ENCODE results near the gene CCBE1. TPM values are rescaled to one million over a fixed set of nuclear protein-coding genes. Genes with fewer than 3 reads are reported as not detected.

CCBE1 gene
- total and polyA plus RNA-seq, 2 donors = 0.33 to 0.62 TPM

- H3K27me3 ChIP-seq (ENCODE audit: control insufficient read depth in 2 of 2, insufficient read depth in 1 of 2, low read length in 1 of 2) = no peaks in the 10 kb centered on the region
Observed at GRCh38 chr18:59735269-59735860, 38.1 kb upstream of the CCBE1 start.

GRCh38 chr18:59733421-59733820 lies 36.2 kb upstream of the CCBE1 start:
- Histone ChIP-seq H3K27me3 (ENCODE audit: control insufficient read depth in 2 of 2, insufficient read depth in 1 of 2, low read length in 1 of 2) (no peaks in the 10 kb centered on the region), H3K9me3 (ENCODE audit: control insufficient read depth in 2 of 2, insufficient read depth in 1 of 2, low read length in 1 of 2) (no peaks in the 10 kb centered on the region), H3K4me3 (ENCODE audit: low read length in 2 of 2) (no peak overlapping the region), H3K27ac (ENCODE audit: low read depth in 1 of 2, low read length in 1 of 2) (no peak overlapping the region), H3K4me1 (ENCODE audit: control insufficient read depth in 2 of 2, insufficient read depth in 2 of 2, low read length in 2 of 2) (no peaks in the 10 kb centered on the region), H3K36me3 (ENCODE audit: control insufficient read depth in 2 of 2, insufficient read depth in 2 of 2, low read length in 1 of 2) (no peaks in the 10 kb centered on the region)
- 87% methylated on average over 1 of the region's 1 CpG for WGBS
- DNase-seq (ENCODE audit: low read depth in 6 of 9, low spot score in 9 of 9) = no peak

More at GRCh38 chr18:59735269-59735860, 38.1 kb upstream of the CCBE1 start:
- no peaks in the 10 kb centered on the region for H3K9me3 ChIP-seq (ENCODE audit: control insufficient read depth in 2 of 2, insufficient read depth in 1 of 2, low read length in 1 of 2)
- 94% methylated on average over 2 of the region's 2 CpGs for WGBS
- no peaks in the 10 kb centered on the region for H3K36me3 ChIP-seq (ENCODE audit: control insufficient read depth in 2 of 2, insufficient read depth in 2 of 2, low read length in 1 of 2)
- H3K27ac ChIP-seq (ENCODE audit: low read depth in 1 of 2, low read length in 1 of 2) = no peak overlapping the region
- DNase-seq (ENCODE audit: low read depth in 6 of 9, low spot score in 9 of 9) = no peak
- H3K4me3 ChIP-seq (ENCODE audit: low read length in 2 of 2) = no peak overlapping the region
- no peaks in the 10 kb centered on the region for H3K4me1 ChIP-seq (ENCODE audit: control insufficient read depth in 2 of 2, insufficient read depth in 2 of 2, low read length in 2 of 2)

- 8% methylated on average over 1 of the region's 1 CpG for WGBS
- Histone ChIP-seq H3K36me3 (ENCODE audit: control insufficient read depth in 2 of 2, insufficient read depth in 2 of 2, low read length in 1 of 2) (no peaks in the 10 kb centered on the region), H3K27ac (ENCODE audit: low read depth in 1 of 2, low read length in 1 of 2) (no peak overlapping the region), H3K9me3 (ENCODE audit: control insufficient read depth in 2 of 2, insufficient read depth in 1 of 2, low read length in 1 of 2) (no peaks in the 10 kb centered on the region), H3K27me3 (ENCODE audit: control insufficient read depth in 2 of 2, insufficient read depth in 1 of 2, low read length in 1 of 2) (no peaks in the 10 kb centered on the region), H3K4me1 (ENCODE audit: control insufficient read depth in 2 of 2, insufficient read depth in 2 of 2, low read length in 2 of 2) (no peaks in the 10 kb centered on the region), H3K4me3 (ENCODE audit: low read length in 2 of 2) (no peak overlapping the region)
- DNase-seq (ENCODE audit: low read depth in 6 of 9, low spot score in 9 of 9) = no peak
Observed at GRCh38 chr18:59730896-59731295, 33.7 kb upstream of the CCBE1 start.

GRCh38 chr18:59729781-59730180 lies 32.6 kb upstream of the CCBE1 start:
- Histone ChIP-seq H3K27me3 (ENCODE audit: control insufficient read depth in 2 of 2, insufficient read depth in 1 of 2, low read length in 1 of 2) (no peaks in the 10 kb centered on the region), H3K4me3 (ENCODE audit: low read length in 2 of 2) (no peak overlapping the region), H3K27ac (ENCODE audit: low read depth in 1 of 2, low read length in 1 of 2) (no peak overlapping the region), H3K4me1 (ENCODE audit: control insufficient read depth in 2 of 2, insufficient read depth in 2 of 2, low read length in 2 of 2) (no peaks in the 10 kb centered on the region), H3K36me3 (ENCODE audit: control insufficient read depth in 2 of 2, insufficient read depth in 2 of 2, low read length in 1 of 2) (no peaks in the 10 kb centered on the region), H3K9me3 (ENCODE audit: control insufficient read depth in 2 of 2, insufficient read depth in 1 of 2, low read length in 1 of 2) (no peaks in the 10 kb centered on the region)
- WGBS = 99% methylated on average over 3 of the region's 3 CpGs
- DNase-seq (ENCODE audit: low read depth in 6 of 9, low spot score in 9 of 9) = no peak

- Histone ChIP-seq H3K4me3 (ENCODE audit: low read length in 2 of 2) (no peak overlapping the region), H3K27me3 (ENCODE audit: control insufficient read depth in 2 of 2, insufficient read depth in 1 of 2, low read length in 1 of 2) (no peaks in the 10 kb centered on the region), H3K27ac (ENCODE audit: low read depth in 1 of 2, low read length in 1 of 2) (no peak overlapping the region), H3K4me1 (ENCODE audit: control insufficient read depth in 2 of 2, insufficient read depth in 2 of 2, low read length in 2 of 2) (no peaks in the 10 kb centered on the region), H3K9me3 (ENCODE audit: control insufficient read depth in 2 of 2, insufficient read depth in 1 of 2, low read length in 1 of 2) (no peaks in the 10 kb centered on the region), H3K36me3 (ENCODE audit: control insufficient read depth in 2 of 2, insufficient read depth in 2 of 2, low read length in 1 of 2) (no peaks in the 10 kb centered on the region)
- WGBS = 93% methylated on average over 5 of the region's 5 CpGs
- DNase-seq (ENCODE audit: low read depth in 6 of 9, low spot score in 9 of 9) = no peak
Observed at GRCh38 chr18:59728816-59729215, 31.6 kb upstream of the CCBE1 start.

GRCh38 chr18:59725142-59725541 lies 27.9 kb upstream of the CCBE1 start:
- Histone ChIP-seq H3K27me3 (ENCODE audit: control insufficient read depth in 2 of 2, insufficient read depth in 1 of 2, low read length in 1 of 2) (no peaks in the 10 kb centered on the region), H3K4me1 (ENCODE audit: control insufficient read depth in 2 of 2, insufficient read depth in 2 of 2, low read length in 2 of 2) (no peaks in the 10 kb centered on the region), H3K4me3 (ENCODE audit: low read length in 2 of 2) (no peak overlapping the region), H3K9me3 (ENCODE audit: control insufficient read depth in 2 of 2, insufficient read depth in 1 of 2, low read length in 1 of 2) (no peaks in the 10 kb centered on the region), H3K36me3 (ENCODE audit: control insufficient read depth in 2 of 2, insufficient read depth in 2 of 2, low read length in 1 of 2) (no peaks in the 10 kb centered on the region), H3K27ac (ENCODE audit: low read depth in 1 of 2, low read length in 1 of 2) (no peak overlapping the region)
- DNase-seq (ENCODE audit: low read depth in 6 of 9, low spot score in 9 of 9) = no peak

GRCh38 chr18:59724103-59724502 lies 26.9 kb upstream of the CCBE1 start:
- no peaks in the 10 kb centered on the region for H3K27me3 ChIP-seq (ENCODE audit: control insufficient read depth in 2 of 2, insufficient read depth in 1 of 2, low read length in 1 of 2)
- H3K4me3 ChIP-seq (ENCODE audit: low read length in 2 of 2) = no peak overlapping the region
- H3K4me1 ChIP-seq (ENCODE audit: control insufficient read depth in 2 of 2, insufficient read depth in 2 of 2, low read length in 2 of 2) = no peaks in the 10 kb centered on the region
- DNase-seq (ENCODE audit: low read depth in 6 of 9, low spot score in 9 of 9) = no peak
- H3K27ac ChIP-seq (ENCODE audit: low read depth in 1 of 2, low read length in 1 of 2) = no peak overlapping the region
- no peaks in the 10 kb centered on the region for H3K9me3 ChIP-seq (ENCODE audit: control insufficient read depth in 2 of 2, insufficient read depth in 1 of 2, low read length in 1 of 2)
- WGBS = 95% methylated on average over 2 of the region's 2 CpGs
- H3K36me3 ChIP-seq (ENCODE audit: control insufficient read depth in 2 of 2, insufficient read depth in 2 of 2, low read length in 1 of 2) = no peaks in the 10 kb centered on the region

- Histone ChIP-seq H3K27me3 (ENCODE audit: control insufficient read depth in 2 of 2, insufficient read depth in 1 of 2, low read length in 1 of 2) (peaks cover 0 to 3% of the 10 kb centered on the region in 2 donors), H3K4me3 (ENCODE audit: low read length in 2 of 2) (no peak overlapping the region), H3K4me1 (ENCODE audit: control insufficient read depth in 2 of 2, insufficient read depth in 2 of 2, low read length in 2 of 2) (no peaks in the 10 kb centered on the region), H3K36me3 (ENCODE audit: control insufficient read depth in 2 of 2, insufficient read depth in 2 of 2, low read length in 1 of 2) (no peaks in the 10 kb centered on the region), H3K9me3 (ENCODE audit: control insufficient read depth in 2 of 2, insufficient read depth in 1 of 2, low read length in 1 of 2) (no peaks in the 10 kb centered on the region), H3K27ac (ENCODE audit: low read depth in 1 of 2, low read length in 1 of 2) (no peak overlapping the region)
- no peak for DNase-seq (ENCODE audit: low read depth in 6 of 9, low spot score in 9 of 9)
- WGBS = 99% methylated on average over 2 of the region's 2 CpGs
Observed at GRCh38 chr18:59721931-59722330, 24.7 kb upstream of the CCBE1 start.

GRCh38 chr18:59721211-59721610 lies 24.0 kb upstream of the CCBE1 start:
- Histone ChIP-seq H3K4me3 (ENCODE audit: low read length in 2 of 2) (no peak overlapping the region), H3K36me3 (ENCODE audit: control insufficient read depth in 2 of 2, insufficient read depth in 2 of 2, low read length in 1 of 2) (no peaks in the 10 kb centered on the region), H3K27ac (ENCODE audit: low read depth in 1 of 2, low read length in 1 of 2) (no peak overlapping the region), H3K4me1 (ENCODE audit: control insufficient read depth in 2 of 2, insufficient read depth in 2 of 2, low read length in 2 of 2) (no peaks in the 10 kb centered on the region), H3K27me3 (ENCODE audit: control insufficient read depth in 2 of 2, insufficient read depth in 1 of 2, low read length in 1 of 2) (peaks cover 0 to 3% of the 10 kb centered on the region in 2 donors), H3K9me3 (ENCODE audit: control insufficient read depth in 2 of 2, insufficient read depth in 1 of 2, low read length in 1 of 2) (no peaks in the 10 kb centered on the region)
- no peak for DNase-seq (ENCODE audit: low read depth in 6 of 9, low spot score in 9 of 9)
- WGBS = 94% methylated on average over 2 of the region's 2 CpGs
